ENCODE measurements around the gene SHROOM3. TPM values are rescaled to one million over a fixed set of nuclear protein-coding genes. Genes with fewer than 3 reads are reported as not detected.

Gene SHROOM3
- total RNA-seq, 6 experiments from 2014 or later: 15.2 to 35.8 (median 29.9) TPM

DNA sequence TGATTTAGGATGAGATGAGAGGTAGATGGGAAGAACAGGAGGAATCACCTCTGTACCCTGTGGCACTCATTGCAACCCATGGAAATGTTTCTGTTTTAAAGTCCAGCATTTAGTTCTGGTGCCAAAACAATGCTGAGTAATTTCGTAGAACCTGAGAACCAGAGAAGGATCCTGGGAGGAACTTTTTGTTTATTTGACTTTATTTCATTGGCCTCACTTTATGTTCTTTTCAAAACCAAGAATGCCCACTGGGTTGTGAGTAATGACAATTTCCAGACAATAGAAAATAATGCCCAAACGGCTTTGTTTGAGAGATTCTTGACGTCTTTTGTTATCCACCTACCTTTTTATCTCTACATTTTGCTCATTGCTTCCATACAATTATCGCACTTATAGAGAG is 111.3 kb downstream of the SHROOM3 start:
- DNase-seq (no peak), ATAC-seq (peak; percentile 39 to 66 (median 48))
- Histone ChIP-seq H3K36me3 (no peaks in the 10 kb centered on the region), H3K4me1 (peaks cover 0 to 12% (median 4%) of the 10 kb centered on the region in 4 donors), H3K4me3 (no peak overlapping the region), H3K27me3 (no peaks in the 10 kb centered on the region), H3K27ac (peak overlapping the region in 1 of 3 donors; percentile 7), H3K9me3 (no peaks in the 10 kb centered on the region)
- 63% methylated on average over 4 of the region's 4 CpGs for WGBS (ENCODE audit: insufficient coverage, low coverage, low lambda C conversion rate, missing lambda C conversion rate)
- intact Hi-C loops (cut with DNase I): no loop called here
- TF ChIP-seq POLR2A (IDR thresholded peaks at IDR 0.05): no peak
- TF ChIP-seq CTCF (IDR thresholded peaks at IDR 0.05): no peak

DNA sequence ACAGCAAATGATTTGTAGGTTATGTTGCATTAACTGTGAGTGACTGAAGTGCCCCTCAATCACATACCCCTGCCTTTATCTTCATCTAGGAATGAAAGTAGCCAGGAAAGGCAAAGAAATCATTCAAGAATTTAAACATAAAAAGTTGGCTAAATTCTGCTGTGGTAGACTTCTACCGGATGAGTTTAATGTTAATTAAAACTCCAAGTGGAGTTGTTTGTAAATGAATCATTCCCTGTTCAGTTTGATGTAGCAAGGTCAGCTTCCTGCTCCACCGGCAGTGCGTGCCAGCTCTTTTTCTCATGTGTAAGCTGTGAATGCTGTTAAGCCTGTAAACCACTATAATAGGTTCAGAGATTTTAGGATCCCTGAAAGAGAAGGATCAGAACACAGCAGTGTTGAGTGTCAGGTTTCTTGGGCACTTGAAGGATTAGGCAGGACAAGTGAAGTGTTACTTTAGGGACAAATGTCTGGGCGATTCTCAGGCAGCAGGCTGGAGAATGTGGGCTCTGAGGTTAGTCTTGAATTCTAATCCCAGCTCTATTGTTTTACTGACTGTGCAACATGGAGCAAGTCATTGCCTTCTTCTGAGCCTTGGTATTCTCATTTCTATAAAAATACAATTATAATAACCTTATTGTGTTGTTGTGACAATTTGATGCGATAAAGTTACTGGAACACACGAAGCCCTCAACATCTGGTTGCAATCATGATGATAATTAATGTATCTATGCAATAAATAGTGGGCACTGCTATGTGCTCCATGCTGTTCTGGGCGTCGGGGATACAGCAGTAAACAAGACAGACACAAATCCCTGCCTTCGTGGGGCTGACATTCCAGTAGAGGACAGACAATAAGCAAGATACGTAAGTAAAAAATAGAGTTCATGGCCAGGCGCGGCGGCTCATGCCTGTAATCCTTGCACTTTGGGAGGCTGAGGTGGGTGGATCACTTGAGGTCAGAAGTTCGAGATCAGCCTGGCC is 112.0 kb downstream of the SHROOM3 start:
- Histone ChIP-seq H3K27ac (peak overlapping the region in 1 of 3 donors; percentile 7), H3K27me3 (no peaks in the 10 kb centered on the region), H3K9me3 (no peaks in the 10 kb centered on the region), H3K36me3 (no peaks in the 10 kb centered on the region), H3K4me3 (no peak overlapping the region), H3K4me1 (peaks cover 0 to 12% (median 4%) of the 10 kb centered on the region in 4 donors)
- 69% methylated on average over 12 of the region's 14 CpGs for WGBS (ENCODE audit: insufficient coverage, low coverage, low lambda C conversion rate, missing lambda C conversion rate)
- TF ChIP-seq POLR2A (IDR thresholded peaks at IDR 0.05) (no peak), CTCF (IDR thresholded peaks at IDR 0.05) (no peak)
- peak; percentile 62 to 85 (median 64) for ATAC-seq
- intact Hi-C loops (cut with DNase I): no loop called here
- DNase-seq: peak in 1 of 3 donors; percentile 53

- H3K4me1 ChIP-seq: peaks cover 0 to 12% (median 4%) of the 10 kb centered on the region in 4 donors
Observed at GRCh38 chr4:76548704-76549103, 113.7 kb downstream of the SHROOM3 start.

DNA sequence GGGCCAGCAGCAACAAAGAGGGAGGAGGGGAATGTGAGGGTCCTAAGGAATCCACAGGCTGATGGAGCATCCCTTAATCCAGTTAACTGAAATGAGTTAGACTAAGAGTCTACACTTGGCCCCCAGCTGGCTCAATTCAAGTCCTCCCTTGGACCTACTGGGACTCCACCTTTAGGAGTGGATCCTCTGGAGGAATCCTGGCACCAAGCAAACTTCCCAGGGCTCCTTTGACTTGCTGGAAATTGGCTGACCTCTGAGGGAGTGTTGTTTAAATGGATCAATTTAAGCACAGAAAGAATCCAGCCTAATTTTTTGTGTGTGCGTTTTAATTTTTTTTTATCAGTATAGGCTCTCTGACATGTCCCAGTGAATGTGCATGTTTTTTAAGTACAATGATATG is 114.7 kb downstream of the SHROOM3 start:
- no peak overlapping the region for H3K4me3 ChIP-seq
- WGBS (ENCODE audit: insufficient coverage, low coverage, low lambda C conversion rate, missing lambda C conversion rate): 33% methylated on average over 1 of the region's 1 CpG
- intact Hi-C loops (cut with DNase I): no loop called here
- peaks cover 0 to 12% (median 4%) of the 10 kb centered on the region in 4 donors for H3K4me1 ChIP-seq
- no peaks in the 10 kb centered on the region for H3K36me3 ChIP-seq
- no peaks in the 10 kb centered on the region for H3K9me3 ChIP-seq
- peak in 3 of 4 donors; percentile 11 to 71 (median 24) for ATAC-seq
- peak overlapping the region in 1 of 3 donors; percentile 36 for H3K27ac ChIP-seq
- no peak for DNase-seq
- TF ChIP-seq CTCF (IDR thresholded peaks at IDR 0.05) (no peak), POLR2A (IDR thresholded peaks at IDR 0.05) (no peak)
- H3K27me3 ChIP-seq: no peaks in the 10 kb centered on the region

More at GRCh38 chr4:76548704-76549103, 113.7 kb downstream of the SHROOM3 start:
- H3K36me3 ChIP-seq: no peaks in the 10 kb centered on the region
- intact Hi-C loops (cut with DNase I): no loop called here
- H3K9me3 ChIP-seq: no peaks in the 10 kb centered on the region
- TF ChIP-seq CTCF (IDR thresholded peaks at IDR 0.05): no peak
- no peak for TF ChIP-seq POLR2A (IDR thresholded peaks at IDR 0.05)
- ATAC-seq: peak in 1 of 4 donors; percentile 23
- DNase-seq: no peak
- 66% methylated on average over 7 of the region's 7 CpGs for WGBS (ENCODE audit: insufficient coverage, low coverage, low lambda C conversion rate, missing lambda C conversion rate)
- no peak overlapping the region for H3K4me3 ChIP-seq
- H3K27me3 ChIP-seq: no peaks in the 10 kb centered on the region
- H3K27ac ChIP-seq: peak overlapping the region in 1 of 3 donors; percentile 12
